HCT116 (cell line): ENCODE results near the gene PRKG1. TPM values are rescaled to one million over a fixed set of nuclear protein-coding genes. Genes with fewer than 3 reads are reported as not detected.

Experiments
- ATAC-seq: fragments of 200-7000 bp; cut with Tn5 transposase; 2 replicates; pipeline ENCODE4 v1.9.1; 2020; ENCODE audit warnings: mild to moderate bottlenecking, moderate library complexity
- BruUV-seq: library from RNA; stranded (reverse); fragments of 400-500 nt; replicated peaks from 2 replicates; lab custom pipeline; 2021; lab: Mats Ljungman, UMichigan
- CTCF ChIA-PET: fragments of 300-600 bp; sonication (Branson Sonifier 250); formaldehyde crosslinking; loops from one replicate; lab custom pipeline; 2021; ENCODE audit warnings: antibody characterized with exemption; lab: Charles Lee
- POLR2A ChIA-PET: fragments of 300-600, 350-600 bp; sonication (Branson Sonifier 250); formaldehyde crosslinking; loops from one replicate; lab custom pipeline; 2021; ENCODE audit warnings: antibody characterized with exemption; lab: Charles Lee
- RAD21 ChIA-PET, 2 experiments: fragments of 300-600 bp; sonication (Branson Sonifier 250); formaldehyde crosslinking; loops; one replicate each; lab custom pipeline; 2023; ENCODE audit warnings: low total read pairs in 2 of 2; ENCODE audit not compliant: uncharacterized antibody in 2 of 2, unreplicated experiment in 2 of 2, low non-redundant PET in 1 of 2; lab: Charles Lee
- DNase-seq: peaks from one replicate; pipeline ENCODE4 v3.0.0-alpha.2; 2010; ENCODE audit warnings: low read depth, low spot score
- H2AFZ ChIP-seq: fragments of 200-600 bp; shearing (Covaris generic), sonication (generic); 2 replicates; pipeline ENCODE4 v1.6.1; 2017; ENCODE audit warnings: low read depth, mixed run types, mixed read lengths, antibody characterized with exemption, low read length; ENCODE audit not compliant: poor library complexity, severe bottlenecking
- H3K27ac ChIP-seq: 2 replicates; pipeline ENCODE4 v1.5.1; 2012; ENCODE audit warnings: low read depth, low read length
- H3K27me3 ChIP-seq: fragments of 200-600 bp; sonication (generic); 2 replicates; pipeline ENCODE4 v1.6.1; 2016; ENCODE audit warnings: mixed run types, low read length, mixed read lengths; ENCODE audit not compliant: insufficient read depth
- H3K36me3 ChIP-seq, 2 experiments: fragments of 200-500 bp in 1 of 2; fragments of 200-600 bp in 1 of 2; sonication (Bioruptor generic) in 1 of 2; sonication (generic) in 1 of 2; 2 replicates each; pipeline versions ENCODE4 v1.5.1 to v1.6.1; 2014 to 2016; ENCODE audit warnings: low read length in 2 of 2, inconsistent platforms in 1 of 2, mixed read lengths in 1 of 2, mixed run types in 1 of 2; ENCODE audit not compliant: insufficient read depth in 2 of 2, control insufficient read depth in 1 of 2
- H3K4me1 ChIP-seq, 2 experiments: fragments of 200-600 bp in 1 of 2; sonication (generic) in 1 of 2; 2 replicates each; pipeline versions ENCODE4 v1.5.1 to v1.6.1; 2012 to 2017; ENCODE audit warnings: low read length in 2 of 2, inconsistent platforms in 1 of 2, mild to moderate bottlenecking in 1 of 2, mixed read lengths in 1 of 2, mixed run types in 1 of 2, moderate library complexity in 1 of 2; ENCODE audit not compliant: insufficient read depth in 2 of 2, control insufficient read depth in 1 of 2
- H3K4me2 ChIP-seq: fragments of 200-600 bp; sonication (generic); 2 replicates; pipeline ENCODE4 v1.6.1; 2017; ENCODE audit warnings: mixed run types, low read length, mixed read lengths
- H3K4me3 ChIP-seq, 2 experiments: fragments of 200-600 bp in 1 of 2; sonication (generic) in 1 of 2; replicated peaks in 1 of 2; 2 replicates each; pipeline ENCODE4 v1.5.1; 2011 to 2016; ENCODE audit warnings: low read length in 2 of 2, control low read depth in 1 of 2, low read depth in 1 of 2, mild to moderate bottlenecking in 1 of 2, mixed read lengths in 1 of 2, mixed run types in 1 of 2
- H3K79me2 ChIP-seq: fragments of 200-600 bp; sonication (generic); 2 replicates; pipeline ENCODE4 v1.6.1; 2017; ENCODE audit warnings: mild to moderate bottlenecking, mixed run types, low read length, moderate library complexity, mixed read lengths; ENCODE audit not compliant: insufficient read depth
- H3K9ac ChIP-seq: fragments of 200-600 bp; sonication (generic); 2 replicates; pipeline ENCODE4 v1.6.1; 2016; ENCODE audit warnings: low read length, mixed read lengths
- H3K9me2 ChIP-seq: fragments of 200-600 bp; sonication (generic), shearing (Covaris generic); 2 replicates; pipeline ENCODE4 v1.6.1; 2017; ENCODE audit warnings: mixed run types, mild to moderate bottlenecking, moderate library complexity; ENCODE audit not compliant: insufficient read depth
- H3K9me3 ChIP-seq, 2 experiments: fragments of 200-500 bp in 1 of 2; fragments of 200-600 bp in 1 of 2; sonication (Bioruptor generic) in 1 of 2; sonication (generic) in 1 of 2; 2 replicates each; pipeline ENCODE4 v1.6.1; 2014 to 2017; ENCODE audit warnings: low read length in 2 of 2, mixed read lengths in 2 of 2, inconsistent platforms in 1 of 2, low read depth in 1 of 2, mild to moderate bottlenecking in 1 of 2, mixed run types in 1 of 2, moderate library complexity in 1 of 2; ENCODE audit not compliant: control insufficient read depth in 1 of 2, insufficient read depth in 1 of 2
- H4K20me1 ChIP-seq: fragments of 200-600 bp; sonication (generic), shearing (Covaris generic); 2 replicates; pipeline ENCODE4 v1.6.1; 2017; ENCODE audit warnings: mixed run types, mild to moderate bottlenecking, moderate library complexity; ENCODE audit not compliant: insufficient read depth
- CBX3 ChIP-seq: IDR thresholded peaks from 2 replicates; pipeline ENCODE4 v1.6.1; 2012; ENCODE audit warnings: low read depth
- EGR1 ChIP-seq: IDR thresholded peaks from 2 replicates; pipeline ENCODE4 v1.6.1; 2012; ENCODE audit warnings: low read depth
- EZH2 ChIP-seq: fragments of 200-600 bp; sonication (generic); IDR thresholded peaks from 2 replicates; pipeline ENCODE4 v1.6.1; 2017; ENCODE audit warnings: antibody characterized with exemption, mixed run types
- EZH2phosphoT487 ChIP-seq: fragments of 200-600 bp; IDR thresholded peaks from 2 replicates; pipeline ENCODE4 v1.6.1; 2018; ENCODE audit warnings: antibody characterized with exemption, borderline replicate concordance
- FOSL1 ChIP-seq: IDR thresholded peaks from 2 replicates; pipeline ENCODE4 v1.6.1; 2012; ENCODE audit warnings: low read depth
- JUND ChIP-seq: IDR thresholded peaks from 2 replicates; pipeline ENCODE4 v1.6.1; 2012
- POLR2A ChIP-seq: IDR thresholded peaks from 2 replicates; pipeline ENCODE4 v1.7.0; 2011; ENCODE audit warnings: borderline replicate concordance; ENCODE audit not compliant: insufficient read depth, insufficient read length; ENCODE audit errors: extremely low read depth
- POLR2AphosphoS5 ChIP-seq: IDR thresholded peaks from 2 replicates; pipeline ENCODE4 v1.6.1; 2011; ENCODE audit warnings: mild to moderate bottlenecking, low read depth, low read length, moderate library complexity
- SIN3A ChIP-seq: IDR thresholded peaks from 2 replicates; pipeline ENCODE4 v1.6.1; 2012; ENCODE audit warnings: low read depth
- SP1 ChIP-seq: IDR thresholded peaks from 2 replicates; pipeline ENCODE4 v1.6.1; 2012; ENCODE audit warnings: low read depth
- SRF ChIP-seq: IDR thresholded peaks from 2 replicates; pipeline ENCODE4 v1.6.1; 2012; ENCODE audit warnings: low read depth
- TCF7L2 ChIP-seq: IDR thresholded peaks from 2 replicates; pipeline ENCODE4 v1.7.0; 2011; ENCODE audit warnings: borderline replicate concordance, inconsistent platforms; ENCODE audit not compliant: insufficient read depth, insufficient read length; ENCODE audit errors: extremely low read depth
- ZNF274 ChIP-seq: fragments of 200-500 bp; sonication (Bioruptor generic); IDR thresholded peaks from 2 replicates; pipeline ENCODE4 v1.6.1; 2014; ENCODE audit warnings: mild to moderate bottlenecking, low read depth, low read length, inconsistent platforms
- intact Hi-C: fragments of 100-400 bp; cut with micrococcal nuclease; formaldehyde crosslinking; loops from 2 replicates; pipeline ENCODE4 v1.10.0; 2022
- total RNA-seq: library from RNA; stranded (reverse); gene quantifications from one replicate; pipeline ENCODE4 v1.2.1, GENCODE V29; 2021; ENCODE audit not compliant: unreplicated experiment
- TF ChIP-seq, protein P1 (sequence below): IDR thresholded peaks from 2 replicates; pipeline ENCODE4 v1.6.1; 2012
- TF ChIP-seq, protein P2 (sequence below): IDR thresholded peaks from 2 replicates; pipeline ENCODE4 v1.6.1; 2011; ENCODE audit warnings: mild to moderate bottlenecking, low read length, moderate library complexity; ENCODE audit not compliant: insufficient replicate concordance; ENCODE audit errors: extremely low read depth
- TF ChIP-seq, protein P3 (sequence below): IDR thresholded peaks from 2 replicates; pipeline ENCODE4 v1.6.1; 2012

Gene PRKG1
- total RNA-seq, 1 experiment from 2014 or later, result 1.4 TPM

DNA sequence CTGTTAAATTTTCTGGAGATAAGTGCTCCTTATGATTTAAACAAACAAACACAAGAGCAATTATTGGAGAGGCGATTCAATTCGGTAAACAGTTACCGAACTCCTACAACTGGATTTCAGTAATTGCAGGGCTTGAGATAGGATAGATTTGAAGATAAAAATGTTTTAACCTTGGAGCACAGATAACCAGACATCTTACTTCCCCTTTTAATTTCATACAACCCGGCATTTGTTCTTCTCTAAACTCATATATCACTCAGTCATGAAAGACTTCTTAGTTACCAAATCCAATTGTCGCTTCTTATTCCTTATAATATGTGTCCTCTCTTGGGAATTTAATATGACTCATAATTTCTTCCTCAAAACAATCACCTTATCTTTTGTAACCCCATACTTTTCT lies 861.1 kb downstream of the PRKG1 start:
- ATAC-seq (no peak), DNase-seq (no peak)
- Histone ChIP-seq H3K4me2 (no peak overlapping the region), H4K20me1 (no peaks in the 10 kb centered on the region), H3K9me3 (no peaks in the 10 kb centered on the region), H3K4me3 (no peak overlapping the region), H3K27me3 (peaks cover 27% of the 10 kb centered on the region), H3K9me2 (no peaks in the 10 kb centered on the region), H2AFZ (no peak overlapping the region), H3K4me1 (no peaks in the 10 kb centered on the region), H3K36me3 (no peaks in the 10 kb centered on the region), H3K27ac (no peak overlapping the region), H3K9ac (no peak overlapping the region), H3K79me2 (no peaks in the 10 kb centered on the region)
- ChIA-PET CTCF (no interaction called here), RAD21 (no interaction called here), POLR2A (no interaction called here)
- TF ChIP-seq EZH2phosphoT487, result no peak
- TF ChIP-seq, protein P1, sequence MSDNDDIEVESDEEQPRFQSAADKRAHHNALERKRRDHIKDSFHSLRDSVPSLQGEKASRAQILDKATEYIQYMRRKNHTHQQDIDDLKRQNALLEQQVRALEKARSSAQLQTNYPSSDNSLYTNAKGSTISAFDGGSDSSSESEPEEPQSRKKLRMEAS, result no peak
- no peak for TF ChIP-seq EGR1
- no peak for TF ChIP-seq CBX3
- TF ChIP-seq SP1, result no peak
- TF ChIP-seq FOSL1, result no peak
- no TSS peak for BruUV-seq
- intact Hi-C loops, result no loop called here

DNA sequence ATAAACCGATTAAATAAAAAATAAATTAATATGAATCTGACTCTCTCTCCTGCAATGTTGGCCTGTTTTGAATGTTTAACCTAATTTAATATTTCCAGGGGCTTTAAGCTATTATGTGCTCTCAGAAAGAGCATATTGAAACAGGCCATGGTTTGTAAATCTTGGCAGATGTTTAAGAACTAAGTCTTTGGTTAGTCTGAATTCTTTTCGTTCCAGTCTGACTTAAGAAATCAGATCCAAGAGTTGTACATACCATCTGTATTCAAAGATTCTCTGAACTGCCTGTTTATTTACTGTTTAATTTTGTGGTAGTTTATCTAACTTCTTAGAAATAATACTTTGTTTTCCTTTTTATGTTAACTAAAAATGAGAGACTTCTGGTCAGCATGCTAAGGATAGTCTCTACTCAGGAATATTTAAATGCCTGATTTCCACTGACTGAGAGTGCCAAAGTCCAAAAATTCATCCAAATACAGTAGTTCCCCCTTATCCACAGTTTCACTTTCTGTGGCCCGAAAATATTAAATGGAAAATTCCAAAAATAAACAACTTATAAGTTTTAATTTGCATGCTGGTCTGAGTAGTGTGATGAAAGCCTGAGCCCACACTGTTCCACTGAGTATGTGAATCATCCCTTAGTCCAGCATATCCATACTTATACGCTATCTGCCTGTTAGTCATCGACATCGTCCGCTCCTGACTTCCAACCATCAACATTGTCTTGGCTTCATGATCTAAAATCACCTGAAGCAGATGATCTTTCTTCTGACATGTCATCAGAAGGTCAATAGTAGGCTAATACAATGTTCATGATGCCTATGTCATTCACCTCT lies 863.2 kb downstream of the PRKG1 start:
- H3K4me2 ChIP-seq, result no peak overlapping the region
- ATAC-seq (no peak), DNase-seq (no peak)
- RAD21 ChIA-PET, result no interaction called here
- no peaks in the 10 kb centered on the region for H3K9me3 ChIP-seq
- no peaks in the 10 kb centered on the region for H3K79me2 ChIP-seq
- no TSS peak for BruUV-seq
- H2AFZ ChIP-seq, result no peak overlapping the region
- CTCF ChIA-PET, result no interaction called here
- POLR2A ChIA-PET, result no interaction called here
- no peak overlapping the region for H3K27ac ChIP-seq
- intact Hi-C loops, result no loop called here
- no peaks in the 10 kb centered on the region for H3K4me1 ChIP-seq
- no peak overlapping the region for H3K9ac ChIP-seq
- no peaks in the 10 kb centered on the region for H3K9me2 ChIP-seq
- H3K36me3 ChIP-seq, result no peaks in the 10 kb centered on the region
- no peak overlapping the region for H3K4me3 ChIP-seq
- H4K20me1 ChIP-seq, result no peaks in the 10 kb centered on the region
- peaks cover 21% of the 10 kb centered on the region for H3K27me3 ChIP-seq
- TF ChIP-seq, protein P2, sequence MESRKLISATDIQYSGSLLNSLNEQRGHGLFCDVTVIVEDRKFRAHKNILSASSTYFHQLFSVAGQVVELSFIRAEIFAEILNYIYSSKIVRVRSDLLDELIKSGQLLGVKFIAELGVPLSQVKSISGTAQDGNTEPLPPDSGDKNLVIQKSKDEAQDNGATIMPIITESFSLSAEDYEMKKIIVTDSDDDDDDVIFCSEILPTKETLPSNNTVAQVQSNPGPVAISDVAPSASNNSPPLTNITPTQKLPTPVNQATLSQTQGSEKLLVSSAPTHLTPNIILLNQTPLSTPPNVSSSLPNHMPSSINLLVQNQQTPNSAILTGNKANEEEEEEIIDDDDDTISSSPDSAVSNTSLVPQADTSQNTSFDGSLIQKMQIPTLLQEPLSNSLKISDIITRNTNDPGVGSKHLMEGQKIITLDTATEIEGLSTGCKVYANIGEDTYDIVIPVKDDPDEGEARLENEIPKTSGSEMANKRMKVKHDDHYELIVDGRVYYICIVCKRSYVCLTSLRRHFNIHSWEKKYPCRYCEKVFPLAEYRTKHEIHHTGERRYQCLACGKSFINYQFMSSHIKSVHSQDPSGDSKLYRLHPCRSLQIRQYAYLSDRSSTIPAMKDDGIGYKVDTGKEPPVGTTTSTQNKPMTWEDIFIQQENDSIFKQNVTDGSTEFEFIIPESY, result no peak
- no peak for TF ChIP-seq SRF
- no peak for TF ChIP-seq POLR2AphosphoS5
- TF ChIP-seq TCF7L2, result no peak
- no peak for TF ChIP-seq FOSL1
- no peak for TF ChIP-seq EZH2phosphoT487
- TF ChIP-seq JUND, result no peak
- TF ChIP-seq, protein P1, result no peak
- no peak for TF ChIP-seq CBX3
- no peak for TF ChIP-seq ZNF274
- no peak for TF ChIP-seq POLR2A
- TF ChIP-seq EZH2, result no peak
- TF ChIP-seq, protein P3, sequence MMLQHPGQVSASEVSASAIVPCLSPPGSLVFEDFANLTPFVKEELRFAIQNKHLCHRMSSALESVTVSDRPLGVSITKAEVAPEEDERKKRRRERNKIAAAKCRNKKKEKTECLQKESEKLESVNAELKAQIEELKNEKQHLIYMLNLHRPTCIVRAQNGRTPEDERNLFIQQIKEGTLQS, result no peak
- TF ChIP-seq EGR1, result no peak
- TF ChIP-seq SIN3A, result no peak
